Ishikawa (cell line): Measurements from ENCODE around the gene RGCC.

ENCODE experiments used
- CEBPB ChIP-seq: IDR thresholded peaks from 2 replicates; pipeline ENCODE4 v1.6.1; 2012
- CREB1 ChIP-seq: IDR thresholded peaks from 2 replicates; pipeline ENCODE4 v1.6.1; 2012; ENCODE audit warnings: low read depth
- EGR1 ChIP-seq: IDR thresholded peaks from 2 replicates; pipeline ENCODE4 v1.6.1; 2012
- EP300 ChIP-seq: IDR thresholded peaks from 2 replicates; pipeline ENCODE4 v1.6.1; 2012; ENCODE audit warnings: borderline replicate concordance
- FOXM1 ChIP-seq: IDR thresholded peaks from 2 replicates; pipeline ENCODE4 v1.6.1; 2012; ENCODE audit warnings: low read depth, borderline replicate concordance
- MAX ChIP-seq: IDR thresholded peaks from 2 replicates; pipeline ENCODE4 v1.6.1; 2012
- NFIC ChIP-seq: IDR thresholded peaks from 2 replicates; pipeline ENCODE4 v1.6.1; 2012
- RAD21 ChIP-seq: IDR thresholded peaks from 2 replicates; pipeline ENCODE4 v1.6.1; 2012; ENCODE audit warnings: low read depth
- REST ChIP-seq: IDR thresholded peaks from 2 replicates; pipeline ENCODE4 v1.6.1; 2012; ENCODE audit warnings: low read depth, mild to moderate bottlenecking
- TAF1 ChIP-seq: IDR thresholded peaks from 2 replicates; pipeline ENCODE4 v1.6.1; 2012; ENCODE audit warnings: low read depth, mild to moderate bottlenecking
- TCF12 ChIP-seq: IDR thresholded peaks from 2 replicates; pipeline ENCODE4 v1.6.1; 2012; ENCODE audit warnings: low read depth
- TEAD4 ChIP-seq: IDR thresholded peaks from 2 replicates; pipeline ENCODE4 v1.6.1; 2012
- USF1 ChIP-seq: IDR thresholded peaks from 2 replicates; pipeline ENCODE4 v1.6.1; 2012
- YY1 ChIP-seq: IDR thresholded peaks from 2 replicates; pipeline ENCODE4 v1.6.1; 2012; ENCODE audit warnings: low read depth
- ZBTB7A ChIP-seq: IDR thresholded peaks from 2 replicates; pipeline ENCODE4 v1.6.1; 2012; ENCODE audit warnings: low read depth

Gene RGCC

GRCh38 chr13:41505209-41505835 is 48.0 kb downstream of the RGCC start:
- TF ChIP-seq RAD21 (no peak), REST (no peak), TAF1 (no peak), TEAD4 (no peak), EGR1 (no peak), MAX (no peak), YY1 (no peak), USF1 (no peak), FOXM1 (no peak), CEBPB (no peak), NFIC (no peak)

GRCh38 chr13:41506312-41506711 is 49.0 kb downstream of the RGCC start:
- no peak for TF ChIP-seq USF1
- TF ChIP-seq ZBTB7A, result no peak

- no peak for TF ChIP-seq NFIC
- TF ChIP-seq MAX, result no peak
- TF ChIP-seq CEBPB, result no peak
Measured at GRCh38 chr13:41509971-41510370, 52.6 kb downstream of the RGCC start.

- TF ChIP-seq NFIC (no peak), REST (no peak), EP300 (no peak)
Measured at GRCh38 chr13:41511827-41512226, 54.5 kb downstream of the RGCC start.

GRCh38 chr13:41512441-41512840 is 55.1 kb downstream of the RGCC start:
- no peak for TF ChIP-seq REST
- TF ChIP-seq TCF12, result no peak
- no peak for TF ChIP-seq NFIC
- no peak for TF ChIP-seq YY1
- no peak for TF ChIP-seq TAF1
- TF ChIP-seq CREB1, result no peak
- no peak for TF ChIP-seq USF1

GRCh38 chr13:41513600-41513999 is 56.2 kb downstream of the RGCC start:
- no peak for TF ChIP-seq USF1
- no peak for TF ChIP-seq TCF12
- TF ChIP-seq CEBPB, result no peak
- no peak for TF ChIP-seq TAF1
- TF ChIP-seq EP300, result no peak
- no peak for TF ChIP-seq YY1
